Stimulated activated CD8-positive, alpha-beta memory T cell treated with anti-CD3 and anti-CD28 coated beads, Interleukin-4, amount 100 ng/mL, for 1 hour (primary cell): ENCODE measurements around the gene PTPRC.
"Not testable (repeated sequence)": the region's sequence is repeated elsewhere in the genome, so short reads cannot be mapped to it uniquely, and the experiment has no call there.

ENCODE experiments used
- DNase-seq, 2 donors: peaks; one replicate each; pipeline ENCODE4 v3.0.0-alpha.2; 2020; ENCODE audit warnings: low read depth in 2 of 2, low spot score in 1 of 2

The PTPRC gene, protein sequence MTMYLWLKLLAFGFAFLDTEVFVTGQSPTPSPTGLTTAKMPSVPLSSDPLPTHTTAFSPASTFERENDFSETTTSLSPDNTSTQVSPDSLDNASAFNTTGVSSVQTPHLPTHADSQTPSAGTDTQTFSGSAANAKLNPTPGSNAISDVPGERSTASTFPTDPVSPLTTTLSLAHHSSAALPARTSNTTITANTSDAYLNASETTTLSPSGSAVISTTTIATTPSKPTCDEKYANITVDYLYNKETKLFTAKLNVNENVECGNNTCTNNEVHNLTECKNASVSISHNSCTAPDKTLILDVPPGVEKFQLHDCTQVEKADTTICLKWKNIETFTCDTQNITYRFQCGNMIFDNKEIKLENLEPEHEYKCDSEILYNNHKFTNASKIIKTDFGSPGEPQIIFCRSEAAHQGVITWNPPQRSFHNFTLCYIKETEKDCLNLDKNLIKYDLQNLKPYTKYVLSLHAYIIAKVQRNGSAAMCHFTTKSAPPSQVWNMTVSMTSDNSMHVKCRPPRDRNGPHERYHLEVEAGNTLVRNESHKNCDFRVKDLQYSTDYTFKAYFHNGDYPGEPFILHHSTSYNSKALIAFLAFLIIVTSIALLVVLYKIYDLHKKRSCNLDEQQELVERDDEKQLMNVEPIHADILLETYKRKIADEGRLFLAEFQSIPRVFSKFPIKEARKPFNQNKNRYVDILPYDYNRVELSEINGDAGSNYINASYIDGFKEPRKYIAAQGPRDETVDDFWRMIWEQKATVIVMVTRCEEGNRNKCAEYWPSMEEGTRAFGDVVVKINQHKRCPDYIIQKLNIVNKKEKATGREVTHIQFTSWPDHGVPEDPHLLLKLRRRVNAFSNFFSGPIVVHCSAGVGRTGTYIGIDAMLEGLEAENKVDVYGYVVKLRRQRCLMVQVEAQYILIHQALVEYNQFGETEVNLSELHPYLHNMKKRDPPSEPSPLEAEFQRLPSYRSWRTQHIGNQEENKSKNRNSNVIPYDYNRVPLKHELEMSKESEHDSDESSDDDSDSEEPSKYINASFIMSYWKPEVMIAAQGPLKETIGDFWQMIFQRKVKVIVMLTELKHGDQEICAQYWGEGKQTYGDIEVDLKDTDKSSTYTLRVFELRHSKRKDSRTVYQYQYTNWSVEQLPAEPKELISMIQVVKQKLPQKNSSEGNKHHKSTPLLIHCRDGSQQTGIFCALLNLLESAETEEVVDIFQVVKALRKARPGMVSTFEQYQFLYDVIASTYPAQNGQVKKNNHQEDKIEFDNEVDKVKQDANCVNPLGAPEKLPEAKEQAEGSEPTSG (N-terminal part only)

DNA sequence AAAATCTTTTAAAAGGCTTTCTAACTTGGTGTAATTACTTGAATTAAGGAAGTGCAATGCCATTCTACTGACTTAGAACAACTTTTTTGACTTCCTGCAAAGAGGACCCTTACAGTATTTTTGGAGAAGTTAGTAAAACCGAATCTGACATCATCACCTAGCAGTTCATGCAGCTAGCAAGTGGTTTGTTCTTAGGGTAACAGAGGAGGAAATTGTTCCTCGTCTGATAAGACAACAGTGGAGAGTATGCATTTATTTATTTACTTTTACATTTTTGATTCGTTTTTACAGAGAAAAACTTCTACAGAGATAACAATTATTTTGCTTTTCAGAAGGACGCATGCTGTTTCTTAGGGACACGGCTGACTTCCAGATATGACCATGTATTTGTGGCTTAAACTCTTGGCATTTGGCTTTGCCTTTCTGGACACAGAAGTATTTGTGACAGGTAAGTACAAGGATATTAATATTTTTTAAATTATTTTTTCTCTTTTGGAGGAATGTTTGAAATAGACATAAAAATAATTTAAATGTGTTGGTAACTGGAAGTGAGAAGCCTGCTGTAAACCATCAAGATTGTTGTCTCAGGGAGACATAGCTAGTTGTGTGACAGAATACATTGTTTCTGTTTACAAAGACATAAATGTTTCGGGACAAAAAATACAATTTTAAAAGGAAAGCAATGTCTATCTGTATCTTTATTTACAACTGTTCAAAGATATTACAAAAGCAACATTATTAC, at the start of gene PTPRC:
Gene PTPRC, plus strand, starts transcription at position 147 of the 742 bp plus-strand sequence. Its CDS starts 229 bp downstream, at position 376.
- DNase-seq, result no peak

DNA sequence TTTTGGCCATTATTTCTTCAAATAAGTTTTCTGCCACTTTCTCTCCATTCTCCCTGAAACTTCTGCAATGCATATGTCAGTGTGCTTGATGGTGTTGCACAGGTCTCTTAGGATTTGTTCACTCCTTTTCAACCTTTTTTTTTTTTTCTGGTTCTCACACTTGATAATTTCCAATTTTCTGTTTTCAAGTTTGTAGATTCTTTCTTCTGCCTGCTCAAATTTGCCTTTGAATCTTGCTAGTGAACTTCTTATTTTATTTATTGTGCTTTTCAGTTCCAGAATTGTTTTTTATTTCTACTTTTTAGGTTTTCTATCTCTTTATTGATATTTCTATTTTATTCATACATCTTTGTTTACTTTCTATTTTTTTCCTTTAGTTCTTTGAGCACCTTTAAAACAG, 48.4 kb upstream of the PTPRC start:
- no peak for DNase-seq

DNA sequence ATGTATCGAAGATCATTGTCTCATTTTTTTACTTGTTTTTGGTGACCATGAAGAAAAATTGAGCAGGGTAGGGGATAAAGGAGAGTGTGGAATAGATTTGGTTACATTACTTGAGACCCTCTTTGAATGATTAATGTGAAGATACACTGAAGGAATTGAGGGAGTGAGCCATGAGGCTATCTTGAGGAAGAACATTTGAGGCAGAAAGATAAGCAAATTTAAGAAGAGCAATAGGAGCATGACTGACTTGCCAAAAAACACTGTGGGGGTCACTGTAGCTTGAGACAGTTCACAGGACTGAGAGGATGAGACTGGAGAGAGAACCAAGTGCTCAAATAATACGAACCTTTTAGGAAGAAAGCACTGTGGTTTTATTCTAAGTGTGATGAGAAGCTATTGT, 43.1 kb upstream of the PTPRC start:
- DNase-seq, result no peak

DNA sequence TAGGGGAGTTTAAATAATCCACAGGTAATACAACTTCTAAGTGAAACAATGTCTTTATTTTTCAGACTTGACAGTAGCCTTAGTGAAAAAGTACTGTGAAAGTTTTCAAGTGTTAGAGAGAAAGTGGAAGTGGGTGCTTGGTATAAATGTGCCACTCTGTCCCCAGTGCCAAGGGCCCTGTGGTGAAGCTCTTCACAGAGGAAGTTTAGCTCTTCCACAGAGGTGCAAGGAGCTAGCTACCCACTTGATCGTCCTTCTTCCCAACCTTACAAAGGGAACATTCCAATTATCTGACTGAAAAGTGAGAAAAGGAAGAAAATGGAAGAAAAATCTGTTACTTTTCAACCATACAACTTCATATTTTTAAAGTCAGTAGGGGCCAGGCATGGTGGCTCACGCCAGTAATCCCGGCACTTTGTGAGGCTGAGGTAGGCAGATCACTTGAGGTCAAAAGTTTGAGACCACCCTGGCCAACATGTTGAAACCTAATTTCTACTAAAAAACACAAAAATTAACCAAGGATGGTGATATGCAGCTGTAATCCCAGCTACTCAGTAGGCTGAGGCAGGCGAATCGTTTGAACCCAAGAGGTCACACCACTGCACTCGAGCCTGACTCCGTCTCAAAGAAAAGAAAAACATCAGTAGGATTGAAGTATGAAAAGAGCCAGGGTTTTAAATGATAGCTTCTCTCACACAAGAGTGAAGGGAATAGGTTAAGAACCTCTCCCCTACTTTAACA, 41.0 kb upstream of the PTPRC start:
- no peak for DNase-seq

DNA sequence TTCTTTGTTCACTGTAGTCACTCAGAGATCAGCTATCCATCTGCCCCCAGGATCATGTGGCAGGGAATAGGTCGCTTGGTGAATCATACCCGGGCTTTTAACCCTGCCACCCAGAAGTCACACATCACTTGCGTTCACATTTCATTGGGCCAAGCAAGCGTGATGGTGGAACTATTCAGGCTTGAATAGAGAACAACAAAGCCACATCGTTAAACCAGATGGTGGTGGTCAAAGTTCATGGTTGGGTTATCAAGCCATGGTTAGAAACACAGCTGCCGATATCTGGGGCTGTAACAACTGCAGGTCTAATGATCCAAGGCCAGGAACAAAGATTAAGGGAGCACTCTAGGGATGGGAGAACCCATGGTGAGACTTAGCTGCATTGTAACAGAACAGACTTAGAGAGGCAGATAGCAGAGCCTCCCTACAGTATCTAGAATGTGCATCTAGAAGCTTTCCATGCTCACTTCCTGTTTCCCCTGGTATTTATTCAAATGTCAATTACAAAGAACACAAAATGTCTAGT, 40.0 kb upstream of the PTPRC start:
- no peak for DNase-seq

DNA sequence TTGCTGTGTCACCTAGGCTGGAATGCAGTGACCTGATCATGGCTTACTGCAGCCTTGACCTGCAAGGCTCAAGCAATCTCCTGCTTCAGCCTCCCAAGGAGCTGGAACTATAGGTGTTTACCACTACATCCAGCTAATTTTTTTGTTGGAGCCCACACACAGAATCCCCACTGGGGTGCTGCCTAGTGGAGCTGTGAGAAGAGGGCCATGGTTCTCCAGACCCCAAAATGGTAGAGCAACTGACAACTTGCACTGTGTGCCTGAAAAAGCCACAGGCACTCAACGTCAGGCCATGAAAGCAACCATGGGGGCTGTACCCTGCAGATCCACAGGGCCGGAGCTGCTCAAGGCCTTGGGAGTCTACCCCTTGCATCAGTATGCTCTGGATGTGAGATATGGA, 39.1 kb upstream of the PTPRC start:
- DNase-seq, result no peak

DNA sequence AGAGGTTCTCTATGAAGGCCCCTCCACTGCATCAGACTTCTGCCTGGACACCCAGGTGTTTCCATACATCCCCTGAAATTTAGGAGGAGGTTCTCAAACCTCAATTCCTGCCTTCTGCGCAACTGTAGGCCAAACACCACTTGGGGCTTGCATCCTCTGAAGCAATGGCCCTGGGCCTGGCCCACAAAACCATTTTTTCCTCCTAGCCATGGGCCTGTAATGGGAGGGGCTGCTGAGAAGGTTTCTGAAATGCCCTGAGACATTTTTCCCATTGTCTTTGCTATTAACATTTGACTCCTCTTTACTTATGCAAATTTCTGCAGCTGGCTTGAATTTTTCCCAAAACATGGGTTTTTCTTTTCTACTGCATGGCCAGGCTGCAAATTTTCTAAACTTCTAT, 37.9 kb upstream of the PTPRC start:
- no peak for DNase-seq

DNA sequence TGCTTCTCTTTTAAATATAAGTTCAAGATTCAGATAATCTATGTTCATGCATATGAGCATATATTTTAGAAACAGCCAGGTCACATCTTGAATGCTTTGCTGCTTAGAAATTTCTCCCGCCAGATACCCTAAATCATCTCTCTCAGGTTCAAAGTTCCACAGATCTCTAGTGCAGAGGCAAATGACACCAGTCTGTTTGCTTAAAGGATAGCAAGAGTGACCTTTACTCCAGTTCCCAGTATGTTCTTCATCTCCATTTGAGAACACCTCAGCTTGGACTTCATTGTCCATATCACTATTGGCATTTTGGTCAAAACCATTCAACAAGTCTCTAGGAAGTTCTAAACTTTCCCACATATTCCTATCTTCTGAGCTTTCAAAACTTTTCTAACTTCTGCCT, 37.5 kb upstream of the PTPRC start:
- not testable (repeated sequence) for DNase-seq

DNA sequence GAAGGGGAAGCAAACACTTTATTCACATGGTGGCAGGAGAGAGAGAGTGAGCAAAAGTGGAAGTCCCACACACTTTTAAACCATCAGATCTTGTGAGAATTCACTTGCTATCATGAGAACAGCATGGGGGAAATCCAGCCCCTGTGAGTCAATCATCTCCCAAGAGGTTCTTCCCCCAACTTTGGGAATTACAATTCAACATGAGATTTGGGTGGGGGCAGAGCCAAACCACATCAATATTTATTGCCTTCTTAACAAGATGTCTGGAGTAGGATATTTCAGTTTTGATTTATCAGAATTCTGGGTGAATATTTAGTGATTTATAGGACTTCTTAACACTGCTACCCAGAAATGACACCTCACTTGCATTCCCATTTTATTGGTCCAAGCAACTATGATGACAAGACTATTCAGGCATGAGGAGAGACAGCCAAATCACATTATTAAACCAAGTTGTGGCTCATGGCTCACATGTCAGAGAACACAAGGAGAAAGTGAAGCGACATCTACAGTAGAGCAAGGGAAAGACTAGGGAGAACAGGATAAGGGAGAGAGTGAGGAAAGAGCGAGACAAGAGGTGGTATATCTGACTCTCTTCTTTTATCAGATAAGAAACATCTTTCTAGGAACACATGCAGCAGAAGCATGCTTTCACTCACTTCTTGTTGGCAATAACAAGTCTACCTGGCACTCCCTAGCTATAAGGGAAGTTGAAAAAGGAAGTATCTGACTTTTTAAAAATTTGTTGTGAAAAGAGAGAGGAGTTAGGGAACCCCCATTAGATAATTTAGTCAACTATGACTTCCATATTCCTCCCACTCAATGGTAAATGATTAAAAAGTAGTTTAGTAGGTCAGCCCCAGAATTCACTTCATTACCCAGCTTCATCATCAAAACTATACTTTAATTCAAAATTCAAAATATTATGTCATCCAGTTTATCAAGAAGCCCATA, 36.6 kb upstream of the PTPRC start:
- no peak for DNase-seq

DNA sequence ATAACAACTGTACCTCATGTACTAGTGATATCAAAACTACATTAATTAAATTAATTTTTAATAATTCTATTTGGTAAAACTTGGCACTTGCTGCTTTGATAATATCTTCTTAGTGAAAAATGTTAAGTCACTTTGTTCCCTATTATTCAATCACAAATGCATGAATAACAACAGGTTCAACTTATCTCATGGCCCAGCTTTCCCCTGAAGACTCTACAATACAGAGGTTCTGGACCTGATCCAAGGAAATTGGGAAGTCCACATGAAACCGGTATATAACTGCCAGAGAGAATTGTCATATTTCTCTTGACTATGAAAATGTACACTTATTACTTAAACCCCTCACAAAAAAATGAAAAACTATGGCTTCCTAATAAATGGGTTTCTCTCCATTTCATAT, 33.9 kb upstream of the PTPRC start:
- DNase-seq, result no peak

DNA sequence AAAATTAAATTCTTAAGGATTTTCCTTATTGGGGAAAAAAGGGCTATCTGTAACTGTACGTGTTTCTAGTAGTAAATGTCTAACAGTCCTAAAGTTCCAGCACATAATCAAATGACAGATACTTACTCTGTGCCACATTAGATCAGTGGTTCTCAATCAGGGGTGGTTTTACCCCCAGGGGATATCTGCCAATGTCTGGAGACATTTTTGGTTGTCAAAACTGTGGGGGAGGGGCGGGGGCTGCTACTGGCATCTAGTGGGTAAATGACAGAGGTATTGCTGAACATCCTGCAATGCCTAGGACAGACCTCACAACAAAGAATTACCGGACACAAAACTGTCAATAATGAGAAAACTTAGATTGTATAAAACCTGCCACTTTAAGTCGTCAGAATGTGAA, 33.4 kb upstream of the PTPRC start:
- no peak for DNase-seq

DNA sequence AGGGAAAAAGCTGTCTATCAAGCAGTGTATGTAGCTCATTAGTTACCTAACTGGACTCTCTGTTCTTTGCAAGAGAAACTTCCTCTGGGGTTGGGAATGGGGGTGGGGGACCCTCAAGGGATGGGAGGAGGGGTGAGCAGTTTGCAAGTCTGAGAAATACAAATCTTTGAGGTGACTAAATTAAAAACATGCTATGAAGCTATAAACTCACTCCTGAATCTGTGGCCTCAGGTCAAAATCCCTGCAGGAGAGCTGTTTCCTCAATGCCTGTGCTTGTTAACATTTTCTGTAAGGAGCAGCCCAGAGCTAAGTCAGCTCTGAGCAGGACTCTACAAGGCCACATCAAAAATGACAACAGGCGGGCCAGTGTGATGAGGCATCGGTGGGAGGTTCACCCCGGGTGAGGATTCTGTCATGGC, 32.8 kb upstream of the PTPRC start:
- no peak for DNase-seq

DNA sequence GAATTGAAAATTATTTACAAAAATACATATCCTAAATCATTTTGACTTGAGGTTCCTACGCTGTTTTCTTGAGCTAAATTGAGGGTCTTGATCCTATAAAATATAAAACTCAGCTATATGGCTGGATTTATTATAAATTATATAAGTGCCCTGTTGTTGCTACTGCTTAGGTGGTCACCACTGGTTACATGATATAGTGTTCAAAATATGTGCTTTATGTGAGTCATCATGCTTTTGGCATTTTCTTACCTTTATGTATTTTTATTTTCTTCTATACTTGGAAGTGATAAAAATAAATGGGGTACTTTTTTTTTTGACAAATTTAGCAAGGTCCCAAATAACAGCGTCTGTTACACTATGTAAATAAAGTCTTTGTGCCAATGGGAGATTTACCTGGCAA, 31.1 kb upstream of the PTPRC start:
- DNase-seq, result no peak

DNA sequence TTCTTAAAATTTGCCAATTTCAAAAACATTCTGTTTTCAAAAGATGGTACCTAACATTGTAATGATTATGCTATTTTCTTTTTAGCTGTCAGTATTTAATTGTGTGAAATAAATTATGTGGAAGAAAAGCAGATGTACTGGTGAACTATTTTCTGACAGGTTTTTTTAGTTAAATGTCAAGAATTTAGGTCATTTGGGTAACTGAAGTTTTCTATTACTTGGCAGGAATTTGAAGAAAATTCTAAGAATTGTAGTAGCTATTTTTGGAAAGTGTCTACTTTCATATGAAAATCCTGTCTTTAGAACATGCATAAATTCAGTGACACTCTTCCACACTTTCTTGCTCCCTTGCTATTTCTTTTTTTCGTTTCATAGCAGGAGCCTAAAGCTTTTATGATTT, 28.5 kb upstream of the PTPRC start:
- DNase-seq, result no peak

DNA sequence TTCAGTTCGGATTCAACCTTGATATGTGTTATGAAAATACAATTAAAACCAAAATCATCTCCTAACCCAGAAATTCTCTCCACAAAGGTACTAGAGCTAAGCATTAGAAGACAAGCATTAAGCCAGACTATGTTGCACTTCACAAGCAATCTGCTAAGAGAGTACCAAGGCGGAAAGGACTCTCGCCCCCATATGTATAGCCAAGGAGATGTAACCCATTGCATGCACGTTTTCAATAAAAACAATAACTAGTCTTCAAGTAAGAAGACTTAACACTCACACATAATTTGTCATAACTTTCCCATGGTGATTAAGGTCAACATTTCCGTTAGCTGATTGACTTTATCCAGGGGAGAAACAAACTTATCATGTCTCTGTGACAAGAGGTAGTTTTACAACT, 27.6 kb upstream of the PTPRC start:
- DNase-seq, result no peak

DNA sequence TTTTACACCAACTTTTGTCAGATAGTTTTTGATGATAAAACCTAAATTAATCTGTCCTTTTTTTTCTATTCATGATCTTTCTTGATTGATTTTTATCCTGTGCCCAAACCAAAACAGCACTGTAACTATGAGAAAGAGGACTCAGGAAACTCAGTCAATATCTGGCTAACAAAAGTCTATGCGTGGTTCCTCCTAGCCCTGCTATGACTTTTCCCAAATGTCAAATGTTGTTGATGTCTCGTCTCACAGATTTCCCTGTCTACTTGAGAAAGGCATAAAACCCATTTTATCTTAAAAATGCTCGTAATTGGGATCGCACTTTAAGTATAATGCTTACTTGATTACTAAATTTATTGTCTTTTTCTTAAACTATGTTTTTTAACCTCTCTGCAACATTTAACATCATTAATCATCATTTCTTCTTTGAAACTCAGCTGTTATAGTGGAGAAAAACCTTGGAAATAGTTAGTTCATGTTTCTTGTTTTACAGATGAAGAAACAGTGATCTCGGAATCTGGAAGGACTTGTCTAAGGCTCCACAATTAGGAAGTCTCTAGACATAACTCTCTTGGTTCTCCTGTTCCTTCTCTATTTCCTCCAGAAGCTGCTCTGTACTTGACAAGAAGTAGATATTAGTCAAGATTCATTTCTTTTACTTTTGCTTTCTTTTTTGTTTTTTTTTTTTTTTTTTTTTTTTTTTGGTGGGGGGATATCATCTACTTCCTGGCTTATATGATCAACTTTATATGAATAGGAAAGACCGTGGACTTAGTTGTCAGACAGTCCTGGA, 26.2 kb upstream of the PTPRC start:
- no peak for DNase-seq

DNA sequence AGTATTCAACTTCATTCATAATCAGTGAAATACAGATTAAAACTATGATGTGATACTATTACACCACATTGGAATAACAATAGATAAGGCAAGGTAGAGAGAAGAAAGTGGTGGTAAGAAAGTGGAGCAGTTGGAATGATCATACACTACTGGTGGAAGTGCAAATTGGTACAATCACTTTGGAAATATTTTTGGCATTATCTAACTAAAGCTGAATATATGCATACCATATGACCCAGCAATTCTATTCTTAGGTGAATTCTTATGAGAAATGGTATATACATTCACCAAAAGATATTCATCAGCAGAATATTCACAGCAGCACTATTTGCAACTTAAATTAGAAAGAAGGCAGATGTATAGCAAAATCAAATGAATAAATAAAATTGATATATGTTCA, 21.4 kb upstream of the PTPRC start:
- DNase-seq, result no peak
